HG02678 (cell line): ENCODE measurements around the gene NOG.

Experiments
- ATAC-seq: cut with Tn5 transposase; IDR thresholded peaks from one replicate; pipeline ENCODE4 v1.9.1; 2021; ENCODE audit warnings: mild to moderate bottlenecking, moderate library complexity; ENCODE audit not compliant: unreplicated experiment

Gene NOG

GRCh38 chr17:56635641-56636040 is 42.1 kb downstream of the NOG start:
- no peak for ATAC-seq

GRCh38 chr17:56636265-56636664 is 42.8 kb downstream of the NOG start:
- no peak for ATAC-seq

- no peak for ATAC-seq
Observed at GRCh38 chr17:56637254-56637653, 43.8 kb downstream of the NOG start.

- no peak for ATAC-seq
Observed at GRCh38 chr17:56638591-56639051, 45.1 kb downstream of the NOG start.

- ATAC-seq, result no peak
Observed at GRCh38 chr17:56639517-56639916, 46.0 kb downstream of the NOG start.

GRCh38 chr17:56640116-56640515 is 46.6 kb downstream of the NOG start:
- no peak for ATAC-seq

- ATAC-seq, result no peak
Observed at GRCh38 chr17:56641373-56641772, 47.9 kb downstream of the NOG start.

- ATAC-seq, result no peak
Observed at GRCh38 chr17:56641894-56642293, 48.4 kb downstream of the NOG start.

GRCh38 chr17:56642424-56642823 is 48.9 kb downstream of the NOG start:
- no peak for ATAC-seq
